Retinal pigment epithelial cell (primary cell): ENCODE results near the gene CELF6.

ENCODE experiments used
- DNase-seq: peaks from one replicate; pipeline ENCODE4 v3.0.0-alpha.2; 2010; ENCODE audit warnings: low read depth
- H3K4me3 ChIP-seq: 2 replicates; pipeline ENCODE4 v1.5.1; 2011; ENCODE audit warnings: mild to moderate bottlenecking, low read length, control low read depth, moderate library complexity
- CTCF ChIP-seq: conservative IDR thresholded peaks from 2 replicates; pipeline ENCODE4 v1.5.1; 2011; ENCODE audit warnings: low read depth, low read length, control low read depth, inconsistent platforms

Gene CELF6

GRCh38 chr15:72237029-72237852 lies 82.7 kb downstream of the CELF6 start:
- TF ChIP-seq CTCF = no peak
- H3K4me3 ChIP-seq = peak overlapping the region; percentile 44
- peak; percentile 92 for DNase-seq

- DNase-seq = no peak
- no peak for TF ChIP-seq CTCF
- peak overlapping the region; percentile 44 for H3K4me3 ChIP-seq
These were observed 83.5 kb downstream of the CELF6 start for GRCh38 chr15:72236381-72237003.

GRCh38 chr15:72235298-72235697 lies 84.7 kb downstream of the CELF6 start:
- no peak for DNase-seq
- no peak overlapping the region for H3K4me3 ChIP-seq
- no peak for TF ChIP-seq CTCF
